DND-41 (cell line): Measurements from ENCODE around the gene UNC119B.

Experiments used
- ATAC-seq: fragments of 200-7000 bp; cut with Tn5 transposase; 3 replicates; pipeline ENCODE4 v1.9.1; 2021; ENCODE audit warnings: low read depth; ENCODE audit not compliant: insufficient read depth
- DNase-seq: peaks from one replicate; pipeline ENCODE4 v3.0.0-alpha.2; 2020
- H2AFZ ChIP-seq: 2 replicates; pipeline ENCODE4 v1.6.0; 2012; ENCODE audit warnings: low read depth, low read length
- H3K27ac ChIP-seq: 2 replicates; pipeline ENCODE4 v1.5.1; 2012; ENCODE audit warnings: low read length, inconsistent platforms
- H3K27me3 ChIP-seq: fragments of 200-600 bp; sonication (generic); 2 replicates; pipeline ENCODE4 v1.6.0; 2012; ENCODE audit warnings: low read length, mild to moderate bottlenecking, inconsistent platforms; ENCODE audit not compliant: insufficient read depth, poor library complexity
- H3K36me3 ChIP-seq: 2 replicates; pipeline ENCODE4 v1.5.1; 2012; ENCODE audit warnings: low read length, inconsistent platforms; ENCODE audit not compliant: insufficient read depth
- H3K4me1 ChIP-seq: 2 replicates; pipeline ENCODE4 v1.5.1; 2012; ENCODE audit warnings: mild to moderate bottlenecking, low read length; ENCODE audit not compliant: insufficient read depth
- H3K4me2 ChIP-seq: 2 replicates; pipeline ENCODE4 v1.6.0; 2012; ENCODE audit warnings: mild to moderate bottlenecking, moderate library complexity, low read length, inconsistent platforms; ENCODE audit not compliant: insufficient read depth
- H3K4me3 ChIP-seq, 2 experiments: fragments of 200-600 bp in 1 of 2; shearing (Covaris generic) in 1 of 2; 2 replicates each; pipeline ENCODE4 v1.5.1; 2012 to 2016; ENCODE audit warnings: inconsistent platforms in 2 of 2, low read length in 2 of 2, mild to moderate bottlenecking in 2 of 2, low read depth in 1 of 2, moderate library complexity in 1 of 2
- H3K79me2 ChIP-seq: 2 replicates; pipeline ENCODE4 v1.6.0; 2012; ENCODE audit warnings: low read length, inconsistent platforms; ENCODE audit not compliant: insufficient read depth
- H3K9ac ChIP-seq: 2 replicates; pipeline ENCODE4 v1.6.0; 2012; ENCODE audit warnings: low read depth, mild to moderate bottlenecking, inconsistent platforms, low read length, moderate library complexity
- H3K9me3 ChIP-seq: 2 replicates; pipeline ENCODE4 v1.5.1; 2012; ENCODE audit warnings: low read length, moderate library complexity, mild to moderate bottlenecking, inconsistent platforms; ENCODE audit not compliant: insufficient read depth, severe bottlenecking
- H4K20me1 ChIP-seq: 2 replicates; pipeline ENCODE4 v1.6.0; 2012; ENCODE audit warnings: low read length; ENCODE audit not compliant: insufficient read depth
- CTCF ChIP-seq: IDR thresholded peaks from 2 replicates; pipeline ENCODE4 v1.5.1; 2012; ENCODE audit warnings: borderline replicate concordance, low read length, moderate library complexity, mild to moderate bottlenecking; ENCODE audit not compliant: poor library complexity, severe bottlenecking; ENCODE audit errors: extremely low read depth
- EZH2 ChIP-seq: IDR thresholded peaks from 3 replicates; pipeline ENCODE4 v1.6.1; 2012; ENCODE audit warnings: borderline replicate concordance, low read depth, mild to moderate bottlenecking, moderate library complexity, low read length, inconsistent platforms; ENCODE audit not compliant: severe bottlenecking

UNC119B gene

GRCh38 chr12:120692524-120693033 lies 17.7 kb upstream of the UNC119B start:
- H3K9ac ChIP-seq: no peak overlapping the region
- ATAC-seq (no peak), DNase-seq (no peak)
- peaks cover 38% of the 10 kb centered on the region for H3K4me1 ChIP-seq
- peak overlapping the region; percentile 12; the same call in 1 of the 2 replicates for H3K27ac ChIP-seq
- H3K4me2 ChIP-seq: no peak overlapping the region
- no peaks in the 10 kb centered on the region for H3K9me3 ChIP-seq
- no peak overlapping the region for H2AFZ ChIP-seq
- H3K36me3 ChIP-seq: peaks cover 62% of the 10 kb centered on the region
- peaks cover 74% of the 10 kb centered on the region for H3K79me2 ChIP-seq
- no peak overlapping the region for H3K4me3 ChIP-seq
- TF ChIP-seq CTCF: no peak
- no peak for TF ChIP-seq EZH2
- peaks cover 70% of the 10 kb centered on the region; the same call in 1 of the 2 replicates for H4K20me1 ChIP-seq
- H3K27me3 ChIP-seq: no peaks in the 10 kb centered on the region

GRCh38 chr12:120693848-120694247 lies 16.4 kb upstream of the UNC119B start:
- Histone ChIP-seq H3K9ac (no peak overlapping the region), H3K36me3 (peaks cover 75% of the 10 kb centered on the region), H3K27me3 (no peaks in the 10 kb centered on the region), H3K4me2 (no peak overlapping the region), H2AFZ (no peak overlapping the region), H3K79me2 (peaks cover 62% of the 10 kb centered on the region), H3K4me1 (peaks cover 26% of the 10 kb centered on the region), H3K27ac (no peak overlapping the region), H3K9me3 (no peaks in the 10 kb centered on the region), H3K4me3 (no peak overlapping the region), H4K20me1 (peaks cover 57% of the 10 kb centered on the region; the same call in 1 of the 2 replicates)
- DNase-seq (no peak), ATAC-seq (no peak)
- TF ChIP-seq CTCF (no peak), EZH2 (no peak)

- TF ChIP-seq CTCF: no peak
- no peak for TF ChIP-seq EZH2
- DNase-seq (no peak), ATAC-seq (no peak)
- Histone ChIP-seq H3K36me3 (peaks cover 90% of the 10 kb centered on the region), H3K27me3 (no peaks in the 10 kb centered on the region), H3K27ac (no peak overlapping the region), H2AFZ (no peak overlapping the region), H3K9me3 (no peaks in the 10 kb centered on the region), H3K4me1 (peaks cover 1% of the 10 kb centered on the region; the same call in 1 of the 2 replicates), H3K4me2 (no peak overlapping the region), H3K4me3 (no peak overlapping the region), H3K9ac (no peak overlapping the region), H4K20me1 (peaks cover 45% of the 10 kb centered on the region), H3K79me2 (peaks cover 34% of the 10 kb centered on the region)
Observed at GRCh38 chr12:120696626-120697025, 13.6 kb upstream of the UNC119B start.

- Histone ChIP-seq H3K79me2 (peaks cover 27% of the 10 kb centered on the region), H3K27ac (no peak overlapping the region), H2AFZ (no peak overlapping the region), H3K9me3 (no peaks in the 10 kb centered on the region), H3K36me3 (peaks cover 97% of the 10 kb centered on the region), H3K4me3 (no peak overlapping the region), H3K4me2 (no peak overlapping the region), H3K9ac (no peak overlapping the region), H3K4me1 (no peaks in the 10 kb centered on the region), H4K20me1 (peaks cover 47% of the 10 kb centered on the region), H3K27me3 (no peaks in the 10 kb centered on the region)
- DNase-seq (no peak), ATAC-seq (no peak)
- TF ChIP-seq CTCF (no peak), EZH2 (no peak)
Observed at GRCh38 chr12:120697344-120697743, 12.9 kb upstream of the UNC119B start.
